ENCODE results near the gene MOCS1.

MOCS1 gene

DNA sequence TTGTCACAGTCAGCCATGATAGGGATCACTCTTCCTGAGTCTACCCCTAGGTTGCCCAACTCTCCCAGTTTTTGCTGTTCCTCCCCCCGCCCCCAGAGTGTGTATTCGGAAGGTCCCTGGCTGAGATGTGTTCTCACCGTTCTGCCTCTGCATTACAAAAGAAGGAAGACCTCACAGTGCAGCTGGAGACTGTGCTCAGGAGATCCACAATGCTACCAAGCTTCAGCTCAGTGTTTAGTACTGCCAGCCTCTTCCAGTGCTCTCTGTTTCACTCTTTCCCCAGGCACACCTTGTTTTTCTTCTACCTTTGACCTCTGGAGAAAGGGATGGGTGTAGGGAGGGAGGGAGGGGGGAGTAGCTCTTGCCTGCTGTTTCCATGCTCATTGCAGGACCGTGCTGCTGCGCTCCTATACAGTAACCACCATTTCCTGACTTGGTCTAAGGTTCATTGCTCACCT, 13.4 kb upstream of the MOCS1 start:
- no peak for DNase-seq

DNA sequence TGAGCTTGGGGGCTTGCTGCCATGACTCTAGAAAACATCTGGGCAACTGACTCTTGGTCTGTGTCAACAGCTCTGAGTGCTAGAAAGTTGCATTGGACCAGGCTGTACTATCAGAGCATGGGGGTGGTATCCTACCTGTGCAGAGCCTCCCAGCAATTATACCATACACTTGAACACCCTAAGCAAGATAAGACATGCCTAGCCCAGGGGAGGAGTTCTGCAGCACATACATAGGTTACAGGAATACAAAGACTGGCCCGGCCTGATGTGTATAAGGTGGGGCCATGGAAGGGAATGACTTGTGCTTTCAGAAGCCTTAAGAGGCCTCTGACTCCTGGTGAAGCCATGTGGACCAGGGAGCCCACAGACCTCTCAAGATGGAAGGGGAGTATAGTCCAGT, 11.4 kb upstream of the MOCS1 start:
- no peak for DNase-seq

DNA sequence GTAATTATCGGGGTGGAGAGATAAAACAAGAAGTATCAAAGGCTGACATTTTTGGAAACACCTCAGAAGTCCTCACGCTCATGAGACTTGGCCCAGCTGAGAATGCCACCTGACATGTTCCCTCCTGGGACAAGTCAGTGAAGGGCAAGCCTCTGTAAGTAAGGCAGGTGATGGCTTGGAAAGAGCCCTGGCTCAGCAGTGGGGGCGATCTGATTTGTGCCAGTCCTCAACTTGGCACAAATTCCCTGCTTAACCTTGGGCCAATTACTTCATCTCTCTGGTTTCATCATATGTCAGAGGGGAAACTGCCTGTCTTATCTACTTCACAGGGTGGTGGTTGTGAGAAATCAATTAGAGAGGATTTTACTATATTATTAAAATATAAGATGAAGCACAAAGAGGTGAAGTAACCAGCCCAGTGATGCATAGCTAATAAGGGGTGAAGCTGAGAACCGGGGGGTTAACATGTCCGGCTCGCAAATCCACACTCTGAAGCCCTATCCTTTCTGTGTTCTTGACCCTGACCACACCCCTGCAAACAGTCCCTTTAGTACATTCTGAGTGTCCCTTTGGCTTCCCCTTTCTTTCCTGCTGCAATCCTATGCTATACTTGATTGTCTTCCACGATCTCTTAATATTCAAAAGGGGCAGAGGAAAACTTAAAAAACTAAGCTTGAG, 8.8 kb upstream of the MOCS1 start:
- DNase-seq = no peak

DNA sequence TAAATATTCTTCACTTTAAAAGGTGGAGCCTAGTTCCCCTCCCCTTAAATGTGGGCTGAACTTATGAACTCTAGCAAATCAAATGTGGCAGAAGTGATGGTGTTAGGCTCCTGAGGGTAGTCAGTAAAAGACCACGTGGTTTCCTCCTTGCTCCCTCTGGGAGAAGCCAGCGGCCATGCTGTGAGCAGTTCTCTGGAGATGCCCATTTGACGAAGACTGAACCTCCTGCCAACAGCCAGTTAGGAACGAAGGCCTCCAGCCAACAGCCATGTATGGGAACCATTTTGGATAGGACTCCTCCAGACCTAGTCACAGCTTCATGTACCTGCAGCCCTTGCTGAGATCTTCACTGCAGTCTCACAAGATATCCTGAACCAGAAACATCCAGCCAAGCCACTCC, 7.6 kb upstream of the MOCS1 start:
- DNase-seq = no peak

DNA sequence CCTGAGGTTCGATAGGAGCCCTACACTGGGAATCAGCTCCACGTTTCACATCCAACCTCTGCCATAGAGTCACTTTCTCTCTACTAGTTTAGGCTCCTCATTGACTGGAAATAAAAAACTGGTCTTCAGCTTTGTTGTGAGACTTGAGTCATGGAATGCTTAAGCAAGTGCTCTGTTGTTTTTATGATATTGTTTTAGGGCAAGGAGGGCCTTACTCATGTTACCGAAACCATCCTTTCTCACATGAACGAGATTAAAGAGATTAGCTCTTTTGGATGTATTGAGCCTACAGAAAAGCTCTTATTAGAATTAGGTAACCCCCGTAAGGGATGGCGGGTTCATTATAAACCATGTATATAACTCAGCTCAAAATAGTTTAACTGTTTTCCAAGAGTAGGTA, 6.9 kb upstream of the MOCS1 start:
- no peak for DNase-seq

DNA sequence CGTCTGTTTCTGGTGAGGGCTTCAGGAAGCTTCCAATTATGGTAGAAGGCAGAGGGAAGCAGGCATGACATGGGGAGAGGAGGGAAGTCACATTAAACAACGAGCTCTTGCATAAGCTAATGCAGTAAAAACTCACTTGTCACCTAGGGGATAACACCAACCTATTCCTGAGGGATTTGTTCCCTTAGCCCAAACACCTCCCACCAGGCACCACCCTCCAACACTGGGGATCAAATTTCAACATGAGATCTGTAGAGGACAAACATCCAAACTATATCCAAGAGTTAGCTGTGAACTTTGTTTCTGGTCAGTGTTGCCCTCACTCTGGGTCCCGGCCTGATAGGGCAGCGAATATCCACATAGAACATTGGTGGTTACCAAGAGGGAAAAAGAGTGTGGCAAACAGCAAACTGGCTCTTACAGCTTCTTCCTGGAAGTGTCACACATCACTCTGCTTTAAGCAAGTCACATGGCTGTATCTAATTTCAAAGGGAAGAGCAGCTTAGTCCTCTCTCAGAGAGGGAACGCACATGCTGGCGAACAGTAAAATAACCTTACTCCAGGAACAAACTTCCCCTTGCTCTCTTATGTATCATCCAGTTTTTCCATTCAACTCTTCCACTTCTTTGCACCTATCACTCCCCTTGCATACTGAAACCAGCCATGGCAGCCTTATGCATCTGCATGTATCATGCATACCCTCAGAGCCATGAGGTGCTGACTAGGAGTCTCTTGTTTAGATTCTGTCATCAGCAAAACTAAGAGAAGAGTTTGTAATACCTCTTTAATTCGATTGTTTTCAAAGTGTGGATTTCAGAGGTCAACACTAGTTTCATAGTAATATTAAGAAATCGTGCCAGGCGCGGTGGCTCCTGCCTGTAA, 4.8 kb upstream of the MOCS1 start:
- DNase-seq = no peak

DNA sequence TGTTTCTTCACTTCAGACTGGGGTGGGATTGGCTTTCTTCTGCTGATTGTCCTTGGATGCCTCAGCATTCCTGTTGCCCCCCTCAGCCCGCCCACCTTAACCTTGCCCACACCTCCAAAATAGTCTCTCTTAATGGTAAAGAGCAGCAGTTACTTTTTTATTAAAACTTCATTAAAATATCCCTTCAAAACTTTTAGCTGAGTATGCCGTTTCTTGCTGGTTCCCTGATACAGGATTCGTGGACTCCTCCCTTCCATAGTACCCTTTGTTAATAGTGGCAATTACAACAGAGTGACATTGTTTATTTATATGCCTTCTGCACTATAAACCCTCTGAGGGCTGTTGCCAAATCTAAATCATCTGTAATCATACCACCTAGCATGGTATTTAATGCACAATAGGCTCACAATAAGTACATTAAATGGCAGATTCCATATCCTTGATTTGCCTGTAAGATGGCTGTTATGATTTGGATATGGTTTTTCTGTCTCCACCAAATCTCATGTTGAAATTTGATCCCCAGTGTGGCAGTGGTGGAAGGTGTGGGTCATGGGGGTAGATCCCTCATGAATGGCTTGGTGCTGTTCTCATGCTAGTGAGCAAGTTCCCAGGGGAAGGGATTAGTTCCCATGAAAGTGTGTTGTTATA, 3.5 kb upstream of the MOCS1 start:
- no peak for DNase-seq

DNA sequence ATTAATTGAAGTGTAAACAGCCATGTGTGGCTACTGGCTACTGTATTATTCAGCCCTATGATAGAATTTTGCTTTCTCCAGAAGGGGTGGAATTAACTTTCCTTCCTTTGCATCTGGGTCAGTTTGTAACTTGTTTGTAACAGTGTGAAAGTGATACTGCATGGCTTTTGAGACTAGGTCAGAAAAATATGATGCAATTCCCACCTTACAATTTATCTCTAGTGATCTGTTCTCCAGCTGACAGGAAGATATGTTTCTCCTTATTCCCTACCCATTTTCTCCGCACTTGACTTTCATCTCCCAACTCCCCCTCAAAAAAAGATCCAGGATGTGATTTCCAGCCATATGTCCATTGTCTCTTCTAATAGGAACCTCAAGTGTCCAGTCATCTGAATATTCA, 2.6 kb upstream of the MOCS1 start:
- DNase-seq = no peak

DNA sequence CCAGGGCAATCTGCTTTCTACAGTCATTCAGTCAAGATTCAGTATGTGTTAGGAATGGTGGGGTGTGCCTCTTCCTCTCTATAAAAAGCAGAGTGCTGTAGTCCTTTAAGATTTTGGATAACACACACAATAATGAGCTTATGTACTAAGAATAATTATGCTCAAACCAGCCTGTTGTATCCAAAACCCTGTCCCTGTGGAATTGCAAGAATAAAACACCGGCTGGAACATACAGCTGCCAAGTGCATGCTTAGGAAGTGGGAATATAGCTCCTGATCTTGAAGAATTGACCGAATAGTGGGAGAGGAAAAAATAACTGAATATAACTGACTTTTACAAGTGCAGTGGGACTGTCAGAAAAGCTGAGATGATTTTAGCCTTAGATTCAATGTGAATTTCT, 979 bp upstream of the MOCS1 start:
- DNase-seq = no peak

DNA sequence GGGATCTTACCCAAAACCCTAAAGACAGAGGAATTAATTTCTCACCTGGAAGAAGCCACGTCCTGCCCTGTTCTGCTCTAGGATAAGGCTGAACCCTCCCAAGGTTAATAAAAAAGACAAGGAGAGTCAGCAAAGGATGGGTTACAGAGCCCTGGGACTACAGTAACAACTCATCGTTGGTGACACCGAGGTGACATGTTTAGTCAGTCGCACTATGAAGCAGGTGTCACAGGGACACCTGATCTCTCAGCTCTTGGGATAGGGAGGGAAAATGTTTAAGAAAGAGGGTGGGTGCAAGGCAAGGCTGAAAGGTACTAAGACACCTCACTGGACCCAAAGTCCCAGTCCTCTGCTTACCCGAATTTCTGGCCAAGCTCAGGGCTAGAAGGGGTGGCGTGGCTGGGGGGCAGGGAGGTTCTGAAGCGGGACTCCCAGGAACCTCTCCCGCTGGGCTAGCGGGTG, 562 bp downstream of the MOCS1 start:
- no peak for DNase-seq

DNA sequence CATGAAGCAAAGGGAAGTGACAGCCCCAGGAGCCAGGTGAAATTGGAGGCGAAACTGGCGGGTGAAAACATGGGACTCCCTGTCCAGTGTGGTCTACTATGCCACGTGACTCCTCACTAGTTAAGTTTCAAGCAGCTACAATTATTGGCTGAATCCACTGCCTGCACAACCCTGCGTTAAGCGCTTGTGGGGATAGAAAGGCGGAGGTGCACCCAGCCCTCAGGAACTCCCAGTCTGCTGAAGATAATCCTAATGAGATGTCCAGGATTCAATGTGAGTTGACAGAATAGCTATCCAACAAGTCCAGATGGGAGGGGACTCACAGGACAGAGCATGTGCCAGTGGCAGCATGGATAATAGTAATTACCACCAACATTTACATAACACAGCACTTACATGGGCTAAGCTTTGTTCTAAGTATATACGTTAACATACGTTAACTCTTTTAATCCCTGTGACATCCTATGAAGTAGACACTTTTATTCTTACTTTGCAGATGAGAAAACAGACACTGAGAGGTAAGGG, 1.8 kb downstream of the MOCS1 start:
- no peak for DNase-seq

DNA sequence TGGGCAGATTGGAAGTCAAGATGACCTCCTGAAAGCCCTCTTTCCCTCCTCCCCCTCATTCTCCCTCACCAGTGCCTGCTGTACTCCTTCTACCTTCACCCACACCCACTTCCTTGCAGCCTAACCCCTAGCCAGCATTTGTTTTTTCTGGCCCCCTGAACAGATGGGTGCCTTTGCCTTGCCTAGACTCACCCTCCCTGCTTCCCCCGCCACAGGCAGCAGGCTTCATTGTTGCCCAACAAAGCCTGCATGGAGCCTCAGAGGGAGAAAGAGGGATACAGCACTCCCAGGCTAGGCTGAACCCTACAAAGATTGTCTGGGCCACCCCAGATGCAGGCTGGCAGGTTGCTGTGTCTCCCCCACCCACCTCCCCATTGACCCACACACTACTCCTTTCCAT, 2.7 kb downstream of the MOCS1 start:
- DNase-seq = no peak

DNA sequence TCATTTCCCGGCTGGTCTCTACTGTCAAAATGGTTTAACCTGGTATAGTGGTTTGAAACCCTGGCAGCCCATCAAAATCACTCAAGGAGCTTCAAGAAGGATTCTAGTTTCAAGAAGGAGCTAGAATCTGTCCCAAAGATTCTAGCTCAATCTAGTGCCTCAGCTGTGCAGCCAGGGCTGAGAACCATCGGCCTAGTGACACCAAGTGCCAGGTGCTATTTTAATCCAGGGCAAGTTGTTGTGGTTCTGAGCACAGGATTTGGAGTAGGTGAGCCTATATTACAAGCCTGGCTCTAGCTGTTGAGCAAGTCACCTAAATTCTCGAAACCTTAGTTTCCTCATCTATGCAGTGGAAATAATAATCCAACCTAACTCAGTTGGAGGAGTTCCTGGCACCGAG, 3.7 kb downstream of the MOCS1 start:
- DNase-seq = no peak

DNA sequence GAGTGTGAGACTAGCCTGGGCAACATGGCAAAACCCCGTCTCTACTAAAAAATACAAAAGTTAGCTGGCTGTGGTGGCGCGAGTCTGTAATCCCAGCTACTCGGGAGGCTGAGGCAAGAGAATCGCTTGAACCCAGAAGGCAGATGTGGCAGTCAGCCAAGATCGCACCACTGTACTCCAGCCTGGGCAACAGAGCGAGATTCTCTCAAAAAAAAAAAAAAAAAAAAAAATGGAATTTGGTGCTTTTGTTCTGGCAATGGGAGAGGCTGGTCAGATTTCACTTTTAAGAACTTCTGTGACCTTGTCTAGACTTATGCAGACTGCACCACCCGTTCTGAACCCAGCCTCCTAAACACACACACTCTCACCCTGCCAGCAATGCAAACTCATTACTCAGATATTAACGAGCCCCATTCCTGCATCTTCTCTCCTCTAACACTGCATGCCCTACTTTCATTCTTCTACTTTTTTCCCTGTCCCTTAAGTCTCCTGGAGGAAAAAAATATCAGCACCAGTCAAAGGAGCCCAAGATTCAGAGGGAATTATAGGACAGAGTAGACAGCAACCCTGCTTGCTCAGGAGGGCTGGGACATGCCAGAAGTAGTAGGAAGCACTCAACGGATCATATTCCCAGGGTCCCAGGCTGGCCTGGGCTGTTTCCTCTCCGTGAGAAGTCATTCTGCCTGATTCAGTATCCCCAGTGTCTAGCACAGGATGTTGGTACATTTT, 4.4 kb downstream of the MOCS1 start:
- no peak for DNase-seq

DNA sequence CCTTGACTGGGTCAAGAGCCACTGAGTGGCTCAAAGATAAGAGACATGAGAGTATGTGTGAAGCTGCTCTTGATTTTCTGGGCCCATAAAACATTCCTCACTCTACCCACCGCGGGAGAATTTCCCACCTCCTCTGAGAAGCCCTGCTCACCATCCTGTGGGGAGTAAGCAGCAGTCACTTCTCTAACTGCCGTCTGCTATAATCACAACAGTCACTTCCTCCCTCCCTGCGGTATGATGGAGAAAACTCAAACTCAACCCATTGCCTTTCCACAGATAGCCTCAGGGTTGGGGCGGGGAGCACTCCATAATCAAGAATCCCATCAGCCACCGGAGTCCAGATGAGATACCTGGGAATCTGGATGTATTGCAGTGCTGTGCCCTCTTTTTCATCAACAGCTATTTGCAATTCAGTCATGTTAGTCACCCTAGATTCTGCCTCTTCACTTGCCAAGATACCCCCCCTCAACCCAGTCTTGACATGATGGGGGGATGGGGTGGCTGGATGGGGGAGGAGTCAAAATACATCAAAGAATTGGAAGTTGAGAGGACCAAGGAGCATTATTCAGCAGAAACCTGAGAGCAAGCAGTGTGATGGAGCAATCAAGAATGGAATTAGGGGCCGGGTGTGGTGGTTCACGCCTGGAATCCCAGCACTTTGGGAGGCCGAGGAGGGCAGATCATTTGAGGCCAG, 5.1 kb downstream of the MOCS1 start:
- DNase-seq = no peak

DNA sequence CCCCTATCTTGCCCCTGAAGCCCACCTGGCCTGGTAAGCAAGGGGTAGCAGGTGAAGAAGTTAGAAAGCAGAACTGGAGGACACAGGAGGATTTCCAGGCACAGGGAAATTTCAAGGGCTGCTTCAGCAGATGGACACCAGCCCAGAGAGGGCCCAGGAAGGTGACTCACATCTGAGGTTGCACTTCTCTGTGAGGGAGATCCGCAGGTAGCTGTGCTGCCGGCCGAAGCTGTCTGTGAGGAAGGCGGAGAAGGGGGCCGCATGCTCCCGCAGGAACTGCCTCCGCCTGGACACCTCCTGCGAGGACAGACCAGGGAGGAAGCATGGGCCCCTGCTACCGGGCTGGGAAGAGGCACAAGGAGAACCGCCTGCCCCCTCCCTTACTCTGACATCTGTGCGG, 7.1 kb downstream of the MOCS1 start:
- no peak for DNase-seq

DNA sequence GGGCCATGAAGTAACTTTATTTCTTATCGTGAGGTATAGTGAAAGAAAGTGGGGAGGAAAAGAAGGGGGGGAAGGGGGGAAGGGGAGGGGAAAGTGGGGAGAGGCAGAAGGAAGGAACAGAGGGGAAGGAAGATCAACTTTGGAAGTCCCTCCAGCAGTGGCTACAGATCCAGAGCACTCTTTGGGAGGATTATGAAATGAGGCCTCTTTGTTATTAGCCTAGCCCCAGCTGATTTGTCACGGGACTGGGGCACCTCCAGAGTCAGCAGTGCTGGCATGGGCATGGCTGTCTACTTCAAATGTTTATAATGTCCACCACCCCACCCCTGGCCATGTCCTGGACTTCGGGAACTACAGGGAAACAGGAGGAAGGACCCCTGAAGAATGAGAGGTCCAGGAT, 7.6 kb downstream of the MOCS1 start:
- DNase-seq = no peak

DNA sequence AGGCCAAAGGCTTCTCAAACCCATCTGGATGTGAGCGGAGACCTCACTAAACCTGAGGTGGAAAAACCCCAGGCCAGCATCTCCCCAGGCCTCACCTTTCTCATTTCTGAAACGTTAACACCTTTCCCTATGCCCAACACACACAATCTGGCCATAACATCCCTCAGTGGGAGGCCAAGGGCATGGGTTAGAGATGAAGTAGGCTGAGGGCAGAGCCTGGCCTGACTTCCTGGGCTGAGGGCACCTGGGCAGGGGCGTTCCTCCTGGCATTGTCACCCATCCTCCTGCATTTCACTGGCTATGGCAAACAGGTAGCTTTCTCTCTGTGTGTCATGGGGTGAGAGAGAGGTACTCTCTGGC, 8.4 kb downstream of the MOCS1 start:
- no peak for DNase-seq

DNA sequence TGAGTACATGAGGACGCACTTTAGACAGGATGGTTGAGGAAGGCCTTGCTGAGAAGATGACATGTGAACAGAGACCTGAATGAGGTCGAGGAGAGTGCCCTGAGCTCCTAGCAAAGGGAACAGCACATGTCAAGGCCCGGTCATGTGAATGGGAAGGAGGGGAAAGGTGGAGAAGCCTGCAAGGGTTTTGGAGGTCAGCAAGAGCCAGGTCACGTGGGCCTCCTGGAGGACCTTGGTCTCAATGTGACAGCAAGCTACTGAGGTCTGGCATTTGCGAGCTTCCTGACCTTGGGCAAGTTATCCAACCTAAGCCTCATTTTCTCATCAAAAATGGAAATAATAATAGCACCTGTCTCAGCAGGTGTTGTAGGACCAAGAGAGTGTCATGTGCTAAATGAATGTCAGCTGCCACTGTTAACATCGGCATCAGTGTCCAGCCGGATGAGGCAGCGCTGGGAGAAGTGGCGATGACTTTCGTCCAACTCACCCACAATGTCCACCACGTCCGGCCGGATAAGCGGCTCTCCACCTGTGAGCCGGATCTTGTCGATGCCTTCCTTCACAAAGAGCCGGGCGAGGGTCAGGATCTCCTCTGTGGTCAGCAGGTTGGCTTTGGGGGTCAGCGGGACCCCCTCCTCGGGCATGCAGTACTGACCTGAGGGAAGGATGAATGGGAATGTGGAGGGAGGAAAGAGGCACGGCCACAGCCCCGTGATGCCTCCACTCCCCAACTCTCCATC, 8.9 kb downstream of the MOCS1 start:
- no peak for DNase-seq

DNA sequence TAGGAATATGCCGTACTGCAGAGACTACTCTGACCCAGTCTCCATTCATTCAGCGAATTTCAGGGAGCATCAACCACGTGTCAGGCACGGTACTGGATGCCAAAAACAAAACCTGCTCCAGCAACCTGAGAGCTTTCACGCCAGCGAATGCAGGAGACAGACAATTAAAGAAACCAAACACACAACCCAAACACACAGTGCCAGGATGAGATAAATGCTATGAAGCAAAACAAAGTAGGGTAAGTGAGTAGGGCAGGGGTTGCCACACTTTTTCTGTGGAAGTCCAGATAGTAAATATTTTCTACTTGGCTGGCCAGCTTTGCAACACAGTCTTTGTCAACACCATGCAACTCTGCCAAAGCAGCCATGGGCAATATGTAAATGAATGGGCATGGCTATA, 10.0 kb downstream of the MOCS1 start:
- DNase-seq = no peak

DNA sequence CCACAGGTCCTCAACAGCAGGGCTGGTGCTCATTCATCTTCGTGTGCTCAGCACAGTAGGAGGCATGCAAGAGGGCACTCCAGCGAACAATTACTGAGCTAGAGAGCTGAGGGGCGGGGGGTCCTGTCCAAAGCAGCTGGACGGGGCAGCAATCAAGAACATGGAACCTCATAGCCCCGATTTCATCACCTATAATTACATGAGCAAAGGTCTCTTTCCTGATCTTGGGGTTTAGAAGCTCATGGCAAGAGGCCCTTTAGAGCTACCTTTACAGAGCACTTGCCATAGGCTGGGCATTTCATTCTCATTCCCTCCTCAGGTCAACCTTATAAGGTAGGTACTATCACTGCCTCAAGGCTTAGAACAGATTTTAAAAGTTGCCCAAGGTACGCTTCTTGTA, 10.4 kb downstream of the MOCS1 start:
- no peak for DNase-seq

DNA sequence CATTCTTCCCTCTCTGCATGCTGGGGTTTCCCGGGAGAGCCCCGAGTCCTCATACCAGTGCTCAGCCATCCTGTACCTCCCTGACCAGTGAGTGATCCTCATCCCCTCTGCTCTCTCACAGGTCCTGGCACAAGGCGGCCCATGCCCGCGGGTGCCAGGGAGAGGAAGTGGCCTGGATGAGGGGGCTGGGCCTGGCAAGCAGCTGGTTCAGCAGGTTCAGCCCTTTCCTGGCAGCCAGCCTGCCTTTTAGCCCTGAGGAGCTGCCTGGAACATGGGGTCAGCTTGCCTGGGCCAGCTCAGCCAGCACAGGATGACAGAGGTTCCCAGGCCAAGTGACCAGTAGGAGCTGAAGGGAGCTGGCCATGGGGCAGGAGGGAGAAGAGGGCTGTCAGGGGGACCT, 10.9 kb downstream of the MOCS1 start:
- no peak for DNase-seq

All from T-helper 1 cell (primary cell).